MCF 10A (cell line): ENCODE measurements around the gene SH3TC1. TPM values are rescaled to one million over a fixed set of nuclear protein-coding genes. Genes with fewer than 3 reads are reported as not detected.

Experiments used
- BruUV-seq: library from RNA; stranded (reverse); fragments of 400-500 nt; replicated peaks from 2 replicates; lab custom pipeline; 2021; lab: Mats Ljungman, UMichigan
- CTCF ChIA-PET: fragments of 300-600 bp; sonication (Branson Sonifier 250); formaldehyde crosslinking; extraction: SDS; loops from one replicate; lab custom pipeline; 2021; ENCODE audit warnings: antibody characterized with exemption, inconsistent platforms; lab: Yijun Ruan, JAX
- POLR2A ChIA-PET: fragments of 300-600, 350-650 bp; sonication (Branson Sonifier 250); formaldehyde crosslinking; extraction: SDS; loops from one replicate; lab custom pipeline; 2020; ENCODE audit warnings: antibody characterized with exemption, inconsistent platforms; lab: Yijun Ruan, JAX
- DNase-seq: peaks from one replicate; pipeline ENCODE4 v3.0.0-alpha.2; 2018; ENCODE audit not compliant: unreplicated experiment
- H3K27ac Mint-ChIP-seq: one replicate; pipeline ENCODE4 v1.8.0; 2022; ENCODE audit warnings: mild to moderate bottlenecking, low read depth, mixed read lengths; ENCODE audit not compliant: unreplicated experiment
- H3K27me3 Mint-ChIP-seq: one replicate; pipeline ENCODE4 v1.8.0; 2022; ENCODE audit warnings: mixed read lengths; ENCODE audit not compliant: insufficient read depth, unreplicated experiment
- H3K36me3 Mint-ChIP-seq: one replicate; pipeline ENCODE4 v1.8.0; 2022; ENCODE audit warnings: mild to moderate bottlenecking, moderate library complexity, mixed read lengths; ENCODE audit not compliant: insufficient read depth, unreplicated experiment
- H3K4me1 Mint-ChIP-seq: one replicate; pipeline ENCODE4 v1.8.0; 2022; ENCODE audit warnings: mixed read lengths; ENCODE audit not compliant: insufficient read depth, unreplicated experiment
- H3K4me3 Mint-ChIP-seq: one replicate; pipeline ENCODE4 v1.8.0; 2022; ENCODE audit warnings: mild to moderate bottlenecking, moderate library complexity, mixed read lengths; ENCODE audit not compliant: unreplicated experiment
- H3K9me3 Mint-ChIP-seq: one replicate; pipeline ENCODE4 v1.8.0; 2022; ENCODE audit warnings: mixed read lengths; ENCODE audit not compliant: unreplicated experiment
- CTCF ChIP-seq: fragments of 200-600 bp; IDR thresholded peaks from one replicate; pipeline ENCODE4 v1.8.0; 2022; ENCODE audit warnings: antibody characterized with exemption, mild to moderate bottlenecking; ENCODE audit not compliant: unreplicated experiment
- intact Hi-C: fragments of 100-400 bp; cut with micrococcal nuclease; formaldehyde crosslinking; loops from 2 replicates; pipeline ENCODE4 v1.14.1; 2022
- total RNA-seq: library from RNA; stranded (reverse); gene quantifications from 2 replicates; pipeline ENCODE4 v1.2.3, GENCODE V29; 2022

The SH3TC1 gene
- total RNA-seq, 1 experiment from 2014 or later: 28.8 TPM

- H3K9me3 Mint-ChIP-seq: no peaks in the 10 kb centered on the region
- ChIA-PET CTCF (no interaction called here), POLR2A (interaction anchor here (0.5 kb wide), 1 partner anchor 9 kb away, joined by 3 read pairs; no protein-coding TSS in a partner anchor)
- peaks cover 13% of the 10 kb centered on the region for H3K27me3 Mint-ChIP-seq
- peaks cover 4% of the 10 kb centered on the region for H3K36me3 Mint-ChIP-seq
- H3K4me1 Mint-ChIP-seq: no peaks in the 10 kb centered on the region
- DNase-seq: no peak
- no peak for TF ChIP-seq CTCF
- H3K4me3 Mint-ChIP-seq: no peak overlapping the region
- intact Hi-C loops: no loop called here
- no peak overlapping the region for H3K27ac Mint-ChIP-seq
- BruUV-seq: no TSS peak
These were observed 47.9 kb upstream of the SH3TC1 start for GRCh38 chr4:8151165-8151650.

DNA sequence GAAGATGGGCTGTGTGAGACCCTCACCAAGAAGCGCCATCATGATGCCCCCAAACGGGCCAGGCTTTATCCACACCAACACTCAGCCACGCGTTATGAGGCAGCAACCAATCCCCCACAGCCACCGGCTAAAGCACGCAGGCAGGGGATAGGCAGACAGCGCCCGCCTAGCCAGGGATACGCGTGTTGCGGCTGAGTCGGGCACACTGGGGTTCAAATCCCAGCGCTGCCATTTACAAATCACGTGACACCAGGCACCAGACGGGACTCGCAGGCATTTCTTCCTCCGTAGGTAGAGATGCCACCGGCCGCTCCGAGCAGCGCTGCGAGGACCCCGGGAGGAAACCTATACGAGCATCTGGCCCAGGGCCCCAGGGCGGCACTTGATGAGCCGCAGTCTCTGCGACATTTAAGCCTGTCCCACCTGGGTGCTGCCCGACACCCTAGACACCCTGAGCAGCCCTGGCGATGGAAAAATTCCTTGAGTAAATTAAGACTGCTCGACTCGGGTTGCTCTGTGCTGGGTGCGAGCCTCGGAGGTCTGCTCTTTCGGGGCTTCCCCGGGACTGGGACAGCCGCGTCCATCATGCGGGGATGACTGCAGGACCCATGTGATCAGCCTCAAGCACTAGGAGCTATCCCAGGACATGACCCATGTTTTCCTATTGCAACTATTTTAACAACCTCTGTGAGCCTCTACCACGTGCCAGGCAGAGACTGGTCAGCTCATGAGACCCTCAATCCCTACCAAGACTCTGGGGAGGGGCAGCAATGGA lies 46.8 kb upstream of the SH3TC1 start:
- H3K27ac Mint-ChIP-seq: no peak overlapping the region

DNA sequence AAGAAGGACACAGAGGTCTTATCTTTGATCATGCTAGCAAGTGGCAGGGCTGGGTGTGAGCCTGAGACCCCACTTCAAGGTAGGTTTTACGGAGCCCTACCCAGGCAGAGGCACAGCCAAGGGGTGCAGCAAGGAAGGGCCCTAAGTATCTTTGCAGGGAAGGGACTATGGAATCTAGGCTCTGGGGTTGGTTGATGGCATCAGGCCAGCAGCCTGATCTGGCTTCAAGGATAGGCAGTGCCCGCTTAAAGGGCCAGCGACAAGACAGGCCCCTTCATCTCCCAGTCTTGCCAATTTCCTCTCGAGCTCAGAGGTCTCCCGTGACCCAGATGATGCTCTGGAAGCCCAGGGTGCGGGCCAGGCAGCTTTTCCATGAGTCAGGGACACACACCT lies 46.2 kb upstream of the SH3TC1 start:
- ChIA-PET CTCF (no interaction called here), POLR2A (no interaction called here)
- no peak for DNase-seq
- intact Hi-C loops: no loop called here
- Mint-ChIP-seq H3K9me3 (no peaks in the 10 kb centered on the region), H3K27ac (no peak overlapping the region), H3K36me3 (peaks cover 4% of the 10 kb centered on the region), H3K4me3 (no peak overlapping the region), H3K4me1 (no peaks in the 10 kb centered on the region), H3K27me3 (peaks cover 2% of the 10 kb centered on the region)
- BruUV-seq: no TSS peak
- TF ChIP-seq CTCF: no peak

More for the DNA sequence above, 46.8 kb upstream of the SH3TC1 start:
- ChIA-PET POLR2A (no interaction called here), CTCF (no interaction called here)
- H3K4me3 Mint-ChIP-seq: no peak overlapping the region
- H3K9me3 Mint-ChIP-seq: no peaks in the 10 kb centered on the region
- BruUV-seq: no TSS peak
- intact Hi-C loops: no loop called here
- TF ChIP-seq CTCF: no peak
- peaks cover 8% of the 10 kb centered on the region for H3K27me3 Mint-ChIP-seq
- DNase-seq: no peak
- peaks cover 4% of the 10 kb centered on the region for H3K36me3 Mint-ChIP-seq
- no peaks in the 10 kb centered on the region for H3K4me1 Mint-ChIP-seq

- Mint-ChIP-seq H3K27ac (no peak overlapping the region), H3K4me1 (no peaks in the 10 kb centered on the region), H3K36me3 (peaks cover 4% of the 10 kb centered on the region), H3K4me3 (no peak overlapping the region), H3K9me3 (no peaks in the 10 kb centered on the region), H3K27me3 (no peaks in the 10 kb centered on the region)
- no TSS peak for BruUV-seq
- CTCF ChIA-PET: no interaction called here
- no peak for TF ChIP-seq CTCF
- DNase-seq: no peak
- POLR2A ChIA-PET: no interaction called here
- intact Hi-C loops: no loop called here
These were observed 45.6 kb upstream of the SH3TC1 start for GRCh38 chr4:8153441-8153840.
